Fibroblast of villous mesenchyme (primary cell): Measurements from ENCODE around the gene IGSF9. TPM values are rescaled to one million over a fixed set of nuclear protein-coding genes. Genes with fewer than 3 reads are reported as not detected.

Source experiments
- DNase-seq: peaks from one replicate; pipeline ENCODE4 v3.0.0-alpha.2; 2010; ENCODE audit warnings: low read depth
- H3K4me3 ChIP-seq: 2 replicates; pipeline ENCODE4 v1.5.1; 2011; ENCODE audit warnings: low read depth, mild to moderate bottlenecking, low read length
- total RNA-seq: library from RNA; depleted of rRNA; stranded (reverse); fragments of >200 nt; gene quantifications from 2 replicates; pipeline ENCODE4 v1.2.3, GENCODE V29; 2012
- TF ChIP-seq, protein P1 (sequence below): IDR thresholded peaks from 2 replicates; pipeline ENCODE4 v1.5.1; 2012; ENCODE audit warnings: low read depth, mild to moderate bottlenecking, low read length; ENCODE audit not compliant: insufficient read depth

The IGSF9 gene
- total RNA-seq, 1 donor, result not detected

DNA sequence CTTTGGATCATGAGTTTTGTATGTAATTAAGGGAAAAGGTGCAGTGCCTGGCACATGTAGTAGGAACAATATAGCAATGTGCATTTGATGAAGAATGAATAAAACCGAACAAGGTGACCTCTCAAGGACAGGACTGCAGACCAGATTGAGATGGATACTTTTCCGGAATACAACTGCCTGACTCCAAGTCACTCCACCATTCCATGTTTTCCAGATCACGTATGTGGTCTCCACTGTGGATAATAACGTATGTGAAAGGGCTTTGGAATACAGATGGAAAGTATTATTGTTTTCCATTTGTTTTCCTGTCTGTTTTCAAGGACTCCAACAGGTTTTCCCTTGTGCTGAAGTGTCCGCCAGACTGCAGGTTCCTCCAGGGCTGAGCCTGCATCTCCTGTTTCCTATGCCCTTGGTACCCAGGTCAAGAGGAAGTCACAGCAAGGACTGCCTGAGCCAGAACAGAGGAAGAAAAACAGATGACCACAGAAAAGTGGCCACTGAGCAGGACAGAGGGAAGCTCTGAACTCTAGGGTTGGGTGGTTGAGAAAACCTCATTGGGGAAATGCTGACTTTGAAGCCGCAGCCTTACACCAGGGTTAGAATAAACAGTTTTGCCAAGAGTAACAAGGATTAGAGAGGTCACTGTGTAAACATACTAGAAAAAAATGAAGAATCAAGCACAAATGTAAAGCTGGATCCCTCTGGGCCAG, 49.4 kb downstream of the IGSF9 start:
- TF ChIP-seq, protein P1, sequence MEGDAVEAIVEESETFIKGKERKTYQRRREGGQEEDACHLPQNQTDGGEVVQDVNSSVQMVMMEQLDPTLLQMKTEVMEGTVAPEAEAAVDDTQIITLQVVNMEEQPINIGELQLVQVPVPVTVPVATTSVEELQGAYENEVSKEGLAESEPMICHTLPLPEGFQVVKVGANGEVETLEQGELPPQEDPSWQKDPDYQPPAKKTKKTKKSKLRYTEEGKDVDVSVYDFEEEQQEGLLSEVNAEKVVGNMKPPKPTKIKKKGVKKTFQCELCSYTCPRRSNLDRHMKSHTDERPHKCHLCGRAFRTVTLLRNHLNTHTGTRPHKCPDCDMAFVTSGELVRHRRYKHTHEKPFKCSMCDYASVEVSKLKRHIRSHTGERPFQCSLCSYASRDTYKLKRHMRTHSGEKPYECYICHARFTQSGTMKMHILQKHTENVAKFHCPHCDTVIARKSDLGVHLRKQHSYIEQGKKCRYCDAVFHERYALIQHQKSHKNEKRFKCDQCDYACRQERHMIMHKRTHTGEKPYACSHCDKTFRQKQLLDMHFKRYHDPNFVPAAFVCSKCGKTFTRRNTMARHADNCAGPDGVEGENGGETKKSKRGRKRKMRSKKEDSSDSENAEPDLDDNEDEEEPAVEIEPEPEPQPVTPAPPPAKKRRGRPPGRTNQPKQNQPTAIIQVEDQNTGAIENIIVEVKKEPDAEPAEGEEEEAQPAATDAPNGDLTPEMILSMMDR, result no peak
- no peak overlapping the region for H3K4me3 ChIP-seq
- peak; percentile 38 for DNase-seq

- no peak for DNase-seq
- no peak overlapping the region for H3K4me3 ChIP-seq
- TF ChIP-seq, protein P1, result no peak
Observed at GRCh38 chr1:159895286-159895685, 50.1 kb downstream of the IGSF9 start.

DNA sequence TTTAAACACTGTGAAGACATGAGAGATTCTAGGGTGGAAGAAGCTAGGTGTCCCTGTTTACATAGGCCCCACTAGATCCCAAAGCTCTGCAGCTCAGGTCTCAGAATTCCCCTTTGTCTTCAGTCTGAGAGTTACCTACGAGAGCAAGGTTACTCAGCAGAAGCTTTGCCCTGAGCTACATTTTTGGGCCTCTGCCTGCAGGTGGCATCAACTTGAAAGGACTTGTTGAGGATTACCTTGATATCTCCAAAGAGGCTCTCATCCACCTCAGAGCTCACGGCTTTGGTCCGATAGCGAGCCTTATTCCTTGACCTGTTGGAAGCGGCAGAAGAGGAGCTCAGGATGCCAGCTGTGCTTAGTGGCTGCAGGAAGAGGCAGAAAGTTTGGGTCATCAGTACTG, 52.5 kb downstream of the IGSF9 start:
- TF ChIP-seq, protein P1, result no peak
- no peak overlapping the region for H3K4me3 ChIP-seq
- DNase-seq, result no peak

- no peak overlapping the region for H3K4me3 ChIP-seq
- peak; percentile 89 for DNase-seq
- TF ChIP-seq, protein P1, result peak; percentile 99
Observed at GRCh38 chr1:159891275-159892157, 53.9 kb downstream of the IGSF9 start.

- H3K4me3 ChIP-seq, result no peak overlapping the region
- TF ChIP-seq, protein P1, result no peak
- DNase-seq, result no peak
Observed at GRCh38 chr1:159890390-159890789, 55.0 kb downstream of the IGSF9 start.

DNA sequence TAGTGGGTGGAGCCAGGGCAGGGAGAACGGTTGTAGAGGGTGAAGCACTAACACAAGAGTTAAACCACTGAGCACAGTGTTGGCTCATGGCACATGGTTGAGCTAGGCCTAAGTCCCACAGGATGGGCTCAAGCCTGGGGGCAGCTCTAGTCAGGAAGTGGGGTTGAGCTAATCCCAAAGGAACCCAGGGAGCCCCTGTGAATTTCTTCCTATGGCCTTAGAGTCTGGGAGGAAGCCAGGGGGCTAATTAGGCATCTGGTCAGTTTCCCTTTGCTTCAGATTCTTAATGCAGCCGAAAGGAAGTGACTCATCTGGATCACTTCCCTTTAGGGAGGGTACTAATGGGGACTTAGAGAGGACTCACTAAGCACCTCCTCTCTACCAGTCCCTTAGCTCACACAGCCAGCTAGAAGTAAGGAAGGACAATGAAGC, 55.6 kb downstream of the IGSF9 start:
- TF ChIP-seq, protein P1, result no peak
- H3K4me3 ChIP-seq, result no peak overlapping the region
- peak; percentile 88 for DNase-seq
